Measurements from ENCODE around the gene TAS2R41.
"Not testable (repeated sequence)": the region's sequence is repeated elsewhere in the genome, so short reads cannot be mapped to it uniquely, and the experiment has no call there.

The TAS2R41 gene

GRCh38 chr7:143458263-143458662 is 19.4 kb upstream of the TAS2R41 start:
- DNase-seq: no peak

GRCh38 chr7:143458681-143459080 is 19.0 kb upstream of the TAS2R41 start:
- DNase-seq: no peak

- no peak for DNase-seq
These were observed 18.3 kb upstream of the TAS2R41 start for GRCh38 chr7:143459359-143459758.

- no peak for DNase-seq
These were observed 17.2 kb upstream of the TAS2R41 start for GRCh38 chr7:143460271-143460979.

GRCh38 chr7:143462045-143462444 is 15.6 kb upstream of the TAS2R41 start:
- DNase-seq: no peak

GRCh38 chr7:143463556-143463955 is 14.1 kb upstream of the TAS2R41 start:
- no peak for DNase-seq

GRCh38 chr7:143463957-143464356 is 13.7 kb upstream of the TAS2R41 start:
- DNase-seq: no peak

GRCh38 chr7:143467724-143468123 is 9.9 kb upstream of the TAS2R41 start:
- DNase-seq: no peak

- not testable (repeated sequence) for DNase-seq
These were observed 5.5 kb upstream of the TAS2R41 start for GRCh38 chr7:143472071-143472689.

- no peak for DNase-seq
These were observed 1.5 kb downstream of the TAS2R41 start for GRCh38 chr7:143479055-143479766.

GRCh38 chr7:143480501-143480900 is 2.8 kb downstream of the TAS2R41 start:
- DNase-seq: no peak

- DNase-seq: no peak
These were observed 6.4 kb downstream of the TAS2R41 start for GRCh38 chr7:143484119-143484518.

- no peak for DNase-seq
These were observed 7.4 kb downstream of the TAS2R41 start for GRCh38 chr7:143485094-143485493.

GRCh38 chr7:143485500-143485899 is 7.8 kb downstream of the TAS2R41 start:
- DNase-seq: no peak

GRCh38 chr7:143486266-143486665 is 8.6 kb downstream of the TAS2R41 start:
- DNase-seq: not testable (repeated sequence)

GRCh38 chr7:143487061-143487460 is 9.4 kb downstream of the TAS2R41 start:
- DNase-seq: no peak

- DNase-seq: peak; percentile 25
These were observed 9.9 kb downstream of the TAS2R41 start for GRCh38 chr7:143487566-143487965.

- DNase-seq: no peak
These were observed 13.1 kb downstream of the TAS2R41 start for GRCh38 chr7:143490717-143491306.

- DNase-seq: no peak
These were observed 14.4 kb downstream of the TAS2R41 start for GRCh38 chr7:143492043-143492471.

- no peak for DNase-seq
These were observed 15.4 kb downstream of the TAS2R41 start for GRCh38 chr7:143492799-143493739.

GRCh38 chr7:143493751-143494150 is 16.1 kb downstream of the TAS2R41 start:
- DNase-seq: no peak

- DNase-seq: no peak
These were observed 16.9 kb downstream of the TAS2R41 start for GRCh38 chr7:143494622-143495021.
